ENCODE measurements around the gene FHOD3. TPM values are rescaled to one million over a fixed set of nuclear protein-coding genes. Genes with fewer than 3 reads are reported as not detected.

FHOD3 gene
- total and polyA plus RNA-seq, 2 experiments from 2014 or later, result 2.7 to 8.7 TPM

- no peaks in the 10 kb centered on the region for H3K79me2 ChIP-seq (replicated peaks; ENCODE audit: insufficient read depth)
- H3K27me3 ChIP-seq (ENCODE audit: insufficient read depth), result peaks cover 12% of the 10 kb centered on the region
- H2AFZ ChIP-seq, result no peak overlapping the region
- DNase-seq (ENCODE audit: low spot score), result no peak
- H3K4me1 Mint-ChIP-seq, result peaks cover 2% of the 10 kb centered on the region; the same call in 2 of the 3 replicates
- H3F3A ChIP-seq (replicated peaks; ENCODE audit: low read depth), result no peaks in the 10 kb centered on the region
- H3K27ac Mint-ChIP-seq, result no peak overlapping the region
- no peaks in the 10 kb centered on the region for H3K9me2 ChIP-seq (ENCODE audit: insufficient read depth)
- H3K36me3 Mint-ChIP-seq (ENCODE audit: low read depth), result no peaks in the 10 kb centered on the region; the same call in 2 of the 3 replicates
- peaks cover 10% of the 10 kb centered on the region for H3K9me3 Mint-ChIP-seq
- no peaks in the 10 kb centered on the region for H4K20me1 ChIP-seq (replicated peaks; ENCODE audit: insufficient read depth)
- H3K4me2 ChIP-seq, result no peak overlapping the region
- ATAC-seq, result no peak
- H3K4me3 Mint-ChIP-seq, result no peak overlapping the region
- no peak overlapping the region for H3K27ac ChIP-seq (ENCODE audit: low read depth)
- H3K4me1 ChIP-seq (ENCODE audit: insufficient read depth), result no peaks in the 10 kb centered on the region
- no peaks in the 10 kb centered on the region for H3K27me3 Mint-ChIP-seq (ENCODE audit: insufficient read depth, low read depth, poor library complexity)
- TF ChIP-seq STAT1 (IDR thresholded peaks at IDR 0.05; ENCODE audit: unreplicated experiment), result no peak
- TF ChIP-seq, protein P1, sequence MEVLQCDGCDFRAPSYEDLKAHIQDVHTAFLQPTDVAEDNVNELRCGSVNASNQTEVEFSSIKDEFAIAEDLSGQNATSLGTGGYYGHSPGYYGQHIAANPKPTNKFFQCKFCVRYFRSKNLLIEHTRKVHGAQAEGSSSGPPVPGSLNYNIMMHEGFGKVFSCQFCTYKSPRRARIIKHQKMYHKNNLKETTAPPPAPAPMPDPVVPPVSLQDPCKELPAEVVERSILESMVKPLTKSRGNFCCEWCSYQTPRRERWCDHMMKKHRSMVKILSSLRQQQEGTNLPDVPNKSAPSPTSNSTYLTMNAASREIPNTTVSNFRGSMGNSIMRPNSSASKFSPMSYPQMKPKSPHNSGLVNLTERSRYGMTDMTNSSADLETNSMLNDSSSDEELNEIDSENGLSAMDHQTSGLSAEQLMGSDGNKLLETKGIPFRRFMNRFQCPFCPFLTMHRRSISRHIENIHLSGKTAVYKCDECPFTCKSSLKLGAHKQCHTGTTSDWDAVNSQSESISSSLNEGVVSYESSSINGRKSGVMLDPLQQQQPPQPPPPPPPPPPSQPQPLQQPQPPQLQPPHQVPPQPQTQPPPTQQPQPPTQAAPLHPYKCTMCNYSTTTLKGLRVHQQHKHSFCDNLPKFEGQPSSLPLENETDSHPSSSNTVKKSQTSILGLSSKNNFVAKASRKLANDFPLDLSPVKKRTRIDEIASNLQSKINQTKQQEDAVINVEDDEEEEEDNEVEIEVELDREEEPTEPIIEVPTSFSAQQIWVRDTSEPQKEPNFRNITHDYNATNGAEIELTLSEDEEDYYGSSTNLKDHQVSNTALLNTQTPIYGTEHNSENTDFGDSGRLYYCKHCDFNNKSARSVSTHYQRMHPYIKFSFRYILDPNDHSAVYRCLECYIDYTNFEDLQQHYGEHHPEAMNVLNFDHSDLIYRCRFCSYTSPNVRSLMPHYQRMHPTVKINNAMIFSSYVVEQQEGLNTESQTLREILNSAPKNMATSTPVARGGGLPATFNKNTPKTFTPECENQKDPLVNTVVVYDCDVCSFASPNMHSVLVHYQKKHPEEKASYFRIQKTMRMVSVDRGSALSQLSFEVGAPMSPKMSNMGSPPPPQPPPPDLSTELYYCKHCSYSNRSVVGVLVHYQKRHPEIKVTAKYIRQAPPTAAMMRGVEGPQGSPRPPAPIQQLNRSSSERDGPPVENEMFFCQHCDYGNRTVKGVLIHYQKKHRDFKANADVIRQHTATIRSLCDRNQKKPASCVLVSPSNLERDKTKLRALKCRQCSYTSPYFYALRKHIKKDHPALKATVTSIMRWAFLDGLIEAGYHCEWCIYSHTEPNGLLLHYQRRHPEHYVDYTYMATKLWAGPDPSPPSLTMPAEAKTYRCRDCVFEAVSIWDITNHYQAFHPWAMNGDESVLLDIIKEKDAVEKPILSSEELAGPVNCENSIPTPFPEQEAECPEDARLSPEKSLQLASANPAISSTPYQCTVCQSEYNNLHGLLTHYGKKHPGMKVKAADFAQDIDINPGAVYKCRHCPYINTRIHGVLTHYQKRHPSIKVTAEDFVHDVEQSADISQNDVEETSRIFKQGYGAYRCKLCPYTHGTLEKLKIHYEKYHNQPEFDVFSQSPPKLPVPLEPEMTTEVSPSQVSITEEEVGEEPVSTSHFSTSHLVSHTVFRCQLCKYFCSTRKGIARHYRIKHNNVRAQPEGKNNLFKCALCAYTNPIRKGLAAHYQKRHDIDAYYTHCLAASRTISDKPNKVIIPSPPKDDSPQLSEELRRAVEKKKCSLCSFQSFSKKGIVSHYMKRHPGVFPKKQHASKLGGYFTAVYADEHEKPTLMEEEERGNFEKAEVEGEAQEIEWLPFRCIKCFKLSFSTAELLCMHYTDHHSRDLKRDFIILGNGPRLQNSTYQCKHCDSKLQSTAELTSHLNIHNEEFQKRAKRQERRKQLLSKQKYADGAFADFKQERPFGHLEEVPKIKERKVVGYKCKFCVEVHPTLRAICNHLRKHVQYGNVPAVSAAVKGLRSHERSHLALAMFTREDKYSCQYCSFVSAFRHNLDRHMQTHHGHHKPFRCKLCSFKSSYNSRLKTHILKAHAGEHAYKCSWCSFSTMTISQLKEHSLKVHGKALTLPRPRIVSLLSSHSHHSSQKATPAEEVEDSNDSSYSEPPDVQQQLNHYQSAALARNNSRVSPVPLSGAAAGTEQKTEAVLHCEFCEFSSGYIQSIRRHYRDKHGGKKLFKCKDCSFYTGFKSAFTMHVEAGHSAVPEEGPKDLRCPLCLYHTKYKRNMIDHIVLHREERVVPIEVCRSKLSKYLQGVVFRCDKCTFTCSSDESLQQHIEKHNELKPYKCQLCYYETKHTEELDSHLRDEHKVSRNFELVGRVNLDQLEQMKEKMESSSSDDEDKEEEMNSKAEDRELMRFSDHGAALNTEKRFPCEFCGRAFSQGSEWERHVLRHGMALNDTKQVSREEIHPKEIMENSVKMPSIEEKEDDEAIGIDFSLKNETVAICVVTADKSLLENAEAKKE (CRISPR knock-in tag; IDR thresholded peaks at IDR 0.05), result no peak
- TF ChIP-seq JUNB (IDR thresholded peaks at IDR 0.05; ENCODE audit: unreplicated experiment), result no peak
- no peak for TF ChIP-seq CREB1 (CRISPR knock-in tag; IDR thresholded peaks at IDR 0.05; ENCODE audit: low read depth)
- no peak for TF ChIP-seq EZH2phosphoT487 (IDR thresholded peaks at IDR 0.05; ENCODE audit: unreplicated experiment)
- no peak for TF ChIP-seq REST (IDR thresholded peaks at IDR 0.05; ENCODE audit: unreplicated experiment)
- no peak for TF ChIP-seq NANOG (IDR thresholded peaks at IDR 0.05; ENCODE audit: borderline replicate concordance)
- TF ChIP-seq ZNF114 (CRISPR knock-in tag; IDR thresholded peaks at IDR 0.05), result no peak
- TF ChIP-seq, protein P2, sequence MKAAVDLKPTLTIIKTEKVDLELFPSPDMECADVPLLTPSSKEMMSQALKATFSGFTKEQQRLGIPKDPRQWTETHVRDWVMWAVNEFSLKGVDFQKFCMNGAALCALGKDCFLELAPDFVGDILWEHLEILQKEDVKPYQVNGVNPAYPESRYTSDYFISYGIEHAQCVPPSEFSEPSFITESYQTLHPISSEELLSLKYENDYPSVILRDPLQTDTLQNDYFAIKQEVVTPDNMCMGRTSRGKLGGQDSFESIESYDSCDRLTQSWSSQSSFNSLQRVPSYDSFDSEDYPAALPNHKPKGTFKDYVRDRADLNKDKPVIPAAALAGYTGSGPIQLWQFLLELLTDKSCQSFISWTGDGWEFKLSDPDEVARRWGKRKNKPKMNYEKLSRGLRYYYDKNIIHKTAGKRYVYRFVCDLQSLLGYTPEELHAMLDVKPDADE (IDR thresholded peaks at IDR 0.05), result no peak
- no peak for TF ChIP-seq CTCF (conservative IDR thresholded peaks at IDR 0.05; ENCODE audit: low read depth in 2 of 2)
- TF ChIP-seq EZH2 (IDR thresholded peaks at IDR 0.05; ENCODE audit: low read depth, unreplicated experiment), result no peak
- TF ChIP-seq ZNF331 (CRISPR knock-in tag; IDR thresholded peaks at IDR 0.05; ENCODE audit: low read depth), result no peak
- TF ChIP-seq POLR2AphosphoS5 (IDR thresholded peaks at IDR 0.05; ENCODE audit: low read depth), result no peak
- H3K36me3 ChIP-seq (ENCODE audit: insufficient read depth), result no peaks in the 10 kb centered on the region
- H3K4me3 ChIP-seq, result no peak overlapping the region
Measured at GRCh38 chr18:36287653-36288052, 9.9 kb upstream of the FHOD3 start.
